ENCODE measurements around the gene PGLYRP2.
"Not testable (repeated sequence)": the region's sequence is repeated elsewhere in the genome, so short reads cannot be mapped to it uniquely, and the experiment has no call there.

DNA sequence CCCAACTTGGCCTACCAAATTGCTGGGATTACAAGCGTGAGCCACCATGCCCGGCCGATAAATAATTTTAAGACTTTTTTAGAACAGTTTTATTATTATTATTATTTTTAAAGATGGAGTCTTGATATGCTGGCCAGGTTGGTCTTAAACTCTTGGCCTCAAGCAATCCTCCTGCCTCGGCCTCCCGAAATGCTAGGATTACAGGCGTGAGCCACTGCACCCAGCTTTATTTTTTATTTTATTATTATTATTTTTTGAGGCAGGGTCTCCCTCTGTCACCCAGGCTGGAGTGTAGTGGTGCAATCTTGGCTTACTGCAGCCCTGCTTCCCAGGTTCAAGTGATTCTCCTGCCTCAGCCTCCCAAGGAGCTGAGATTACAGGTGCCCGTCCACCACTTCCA, 1.7 kb upstream of the PGLYRP2 start:
- TF ChIP-seq, protein P1, sequence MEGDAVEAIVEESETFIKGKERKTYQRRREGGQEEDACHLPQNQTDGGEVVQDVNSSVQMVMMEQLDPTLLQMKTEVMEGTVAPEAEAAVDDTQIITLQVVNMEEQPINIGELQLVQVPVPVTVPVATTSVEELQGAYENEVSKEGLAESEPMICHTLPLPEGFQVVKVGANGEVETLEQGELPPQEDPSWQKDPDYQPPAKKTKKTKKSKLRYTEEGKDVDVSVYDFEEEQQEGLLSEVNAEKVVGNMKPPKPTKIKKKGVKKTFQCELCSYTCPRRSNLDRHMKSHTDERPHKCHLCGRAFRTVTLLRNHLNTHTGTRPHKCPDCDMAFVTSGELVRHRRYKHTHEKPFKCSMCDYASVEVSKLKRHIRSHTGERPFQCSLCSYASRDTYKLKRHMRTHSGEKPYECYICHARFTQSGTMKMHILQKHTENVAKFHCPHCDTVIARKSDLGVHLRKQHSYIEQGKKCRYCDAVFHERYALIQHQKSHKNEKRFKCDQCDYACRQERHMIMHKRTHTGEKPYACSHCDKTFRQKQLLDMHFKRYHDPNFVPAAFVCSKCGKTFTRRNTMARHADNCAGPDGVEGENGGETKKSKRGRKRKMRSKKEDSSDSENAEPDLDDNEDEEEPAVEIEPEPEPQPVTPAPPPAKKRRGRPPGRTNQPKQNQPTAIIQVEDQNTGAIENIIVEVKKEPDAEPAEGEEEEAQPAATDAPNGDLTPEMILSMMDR (conservative IDR thresholded peaks at IDR 0.05; ENCODE audit: low read length), result not testable (repeated sequence)
- not testable (repeated sequence) for TF ChIP-seq EZH2phosphoT487 (IDR thresholded peaks at IDR 0.05; ENCODE audit: borderline replicate concordance)
